B cell (primary cell): ENCODE data around the gene CASD1. TPM values are rescaled to one million over a fixed set of nuclear protein-coding genes. Genes with fewer than 3 reads are reported as not detected.

Experiments used
- ATAC-seq: fragments of 200-7000 bp; cut with Tn5 transposase; one replicate; pipeline ENCODE4 v1.10.0; 2021; ENCODE audit warnings: low read depth, mild to moderate bottlenecking, moderate number of reproducible peaks, moderate library complexity
- CTCF ChIA-PET: fragments of 350-600 bp; sonication (Branson Sonifier 250); formaldehyde crosslinking; loops from one replicate; lab custom pipeline; 2021; ENCODE audit warnings: antibody characterized with exemption, inconsistent platforms; lab: Charles Lee
- POLR2A ChIA-PET: fragments of 350-600 bp; sonication (Branson Sonifier 250); formaldehyde crosslinking; loops from one replicate; lab custom pipeline; 2021; ENCODE audit warnings: antibody characterized with exemption; lab: Charles Lee
- DNase-seq: peaks from one replicate; pipeline ENCODE4 v3.0.0; 2013
- H2AFZ ChIP-seq: 2 replicates; pipeline ENCODE4 v1.6.1; 2012; ENCODE audit warnings: mild to moderate bottlenecking, low read depth, low read length; ENCODE audit not compliant: insufficient read depth, poor library complexity, severe bottlenecking
- H3K27ac ChIP-seq, 2 donors: 1 replicate in 1 of 2; 2 replicates in 1 of 2; pipeline ENCODE4 v1.5.1; 2012 to 2013; ENCODE audit warnings: low read length in 2 of 2, mild to moderate bottlenecking in 2 of 2, moderate library complexity in 1 of 2
- H3K27me3 ChIP-seq, 4 experiments: fragments of 200-600 bp in 1 of 4; sonication (generic) in 1 of 4; replicated peaks in 1 of 4; 1 replicate in 2 of 4; 2 replicates in 2 of 4; pipeline versions ENCODE4 v1.6.1 to v1.7.0; 2013 to 2016; ENCODE audit warnings: low read length in 3 of 4, mild to moderate bottlenecking in 2 of 4, mixed read lengths in 1 of 4, moderate library complexity in 1 of 4; ENCODE audit not compliant: insufficient read depth in 4 of 4, control insufficient read depth in 3 of 4; ENCODE audit errors: control extremely low read depth in 1 of 4
- H3K36me3 ChIP-seq, 2 experiments: replicated peaks in 1 of 2; 1 replicate in 1 of 2; 2 replicates in 1 of 2; pipeline versions ENCODE4 v1.6.1 to v1.7.1; 2013; ENCODE audit warnings: low read length in 1 of 2; ENCODE audit not compliant: insufficient read depth in 2 of 2, control insufficient read depth in 1 of 2; ENCODE audit errors: control extremely low read depth in 1 of 2, extremely low read depth in 1 of 2
- H3K4me1 ChIP-seq, 2 donors: fragments of 200-600 bp in 1 of 2; sonication (generic) in 1 of 2; 1 replicate in 1 of 2; 2 replicates in 1 of 2; pipeline versions ENCODE4 v1.5.1 to v1.6.1; 2013 to 2017; ENCODE audit warnings: low read length in 2 of 2; ENCODE audit not compliant: control insufficient read depth in 2 of 2, insufficient read depth in 2 of 2
- H3K4me2 ChIP-seq: replicated peaks from 2 replicates; pipeline ENCODE3; 2012; ENCODE audit warnings: mild to moderate bottlenecking, low read depth, low read length; ENCODE audit not compliant: poor library complexity, severe bottlenecking
- H3K4me3 ChIP-seq, 5 experiments: fragments of 200-600 bp in 1 of 5; sonication (generic) in 1 of 5; 1 replicate in 3 of 5; 2 replicates in 2 of 5; pipeline versions ENCODE4 v1.5.1 to v1.7.0; 2011 to 2016; ENCODE audit warnings: low read length in 4 of 5, mild to moderate bottlenecking in 4 of 5, low read depth in 2 of 5, control low read depth in 1 of 5, moderate library complexity in 1 of 5; ENCODE audit not compliant: insufficient read depth in 1 of 5; ENCODE audit errors: control extremely low read depth in 1 of 5, extremely low read depth in 1 of 5
- H3K79me2 ChIP-seq: fragments of 200-600 bp; sonication (generic); one replicate; pipeline ENCODE4 v1.6.0; 2016; ENCODE audit warnings: low read length; ENCODE audit not compliant: control insufficient read depth, insufficient read depth
- H3K9ac ChIP-seq: fragments of 200-600 bp; sonication (generic); 2 replicates; pipeline ENCODE4 v1.6.1; 2017; ENCODE audit warnings: mild to moderate bottlenecking, low read length, moderate library complexity
- H3K9me3 ChIP-seq, 3 donors: one replicate each; pipeline versions ENCODE4 v1.6.1 to v1.7.1; 2013; ENCODE audit warnings: low read length in 2 of 3; ENCODE audit not compliant: control insufficient read depth in 2 of 3, insufficient read depth in 1 of 3; ENCODE audit errors: control extremely low read depth in 1 of 3
- H4K20me1 ChIP-seq: 2 replicates; pipeline ENCODE4 v1.6.0; 2012; ENCODE audit warnings: mild to moderate bottlenecking, low read length; ENCODE audit not compliant: insufficient read depth, control insufficient read depth, poor library complexity, severe bottlenecking
- H3K27ac Mint-ChIP-seq: one replicate; pipeline ENCODE4 v1.8.0; 2021; ENCODE audit warnings: mixed read lengths
- H3K27me3 Mint-ChIP-seq: one replicate; pipeline ENCODE4 v1.8.0; 2021; ENCODE audit warnings: mixed read lengths
- H3K4me1 Mint-ChIP-seq: one replicate; pipeline ENCODE4 v1.8.0; 2021; ENCODE audit warnings: mixed read lengths
- H3K4me3 Mint-ChIP-seq: one replicate; pipeline ENCODE4 v1.8.0; 2021; ENCODE audit warnings: mixed read lengths
- H3K9me3 Mint-ChIP-seq: one replicate; pipeline ENCODE4 v1.8.0; 2022; ENCODE audit warnings: mixed read lengths; ENCODE audit not compliant: insufficient read depth
- EZH2 ChIP-seq: IDR thresholded peaks from 2 replicates; pipeline ENCODE4 v1.6.1; 2012; ENCODE audit warnings: borderline replicate concordance, low read depth, mild to moderate bottlenecking, moderate library complexity, low read length; ENCODE audit not compliant: insufficient read depth, poor library complexity, severe bottlenecking
- WGBS: methylation state at CpG from one replicate; pipeline ENCODE4 v1.1.5; 2013; ENCODE audit warnings: missing lambda C conversion rate; ENCODE audit not compliant: insufficient coverage; 5-methylcytosine and 5-hydroxymethylcytosine counted together
- intact Hi-C: fragments of 100-400 bp; cut with micrococcal nuclease; formaldehyde crosslinking; loops from one replicate; pipeline ENCODE4 v1.10.0; 2022
- polyA plus RNA-seq: library from polyadenylated mRNA; depleted of rRNA; stranded (reverse); fragments of >200 nt; gene quantifications from 2 replicates; pipeline ENCODE4 v1.2.3, GENCODE V29; 2012
- total RNA-seq, 2 donors: library from RNA; stranded (reverse); fragments of 120-200 nt in 1 of 2; gene quantifications; 1 replicate in 1 of 2; 2 replicates in 1 of 2; pipeline versions ENCODE4 v1.2.3 to v1.2.4, GENCODE V29; 2013 to 2022
- TF ChIP-seq, protein P1 (sequence below): fragments of 200-600 bp; IDR thresholded peaks from one replicate; pipeline ENCODE4 v1.8.0; 2022; ENCODE audit warnings: antibody characterized with exemption, mild to moderate bottlenecking

The CASD1 gene
- total and polyA plus RNA-seq, 2 donors (not counting 1 experiment from before 2014, with no cell fraction given): 9.2 to 47.9 TPM

DNA sequence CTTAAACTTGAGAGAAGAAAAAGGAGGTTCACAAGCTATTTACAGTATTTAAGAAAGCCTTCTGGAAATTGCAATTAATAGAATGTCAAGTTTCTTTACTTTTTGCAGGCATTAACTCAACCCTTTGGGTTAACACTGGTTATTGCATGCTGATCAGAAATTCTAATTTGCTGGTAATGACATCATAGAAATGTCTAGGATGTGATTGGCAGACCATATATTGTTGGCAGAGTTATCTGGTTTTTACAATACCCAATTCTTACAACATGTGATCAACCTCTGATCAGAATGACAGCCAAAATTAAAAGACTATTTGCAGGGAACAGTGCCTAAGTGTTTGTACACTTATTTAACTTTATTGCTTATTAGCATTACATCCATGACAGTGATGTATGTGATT, 1.6 kb upstream of the CASD1 start:
- H3K27ac ChIP-seq: no peak overlapping the region
- H3K4me1 ChIP-seq: peaks cover 18 to 20% of the 10 kb centered on the region in 2 donors
- Mint-ChIP-seq H3K27ac (no peak overlapping the region), H3K4me1 (peaks cover 33% of the 10 kb centered on the region), H3K9me3 (no peaks in the 10 kb centered on the region), H3K4me3 (peak overlapping the region; percentile 29), H3K27me3 (no peaks in the 10 kb centered on the region)
- H3K4me3 ChIP-seq: no peak overlapping the region
- no peak overlapping the region for H3K9ac ChIP-seq
- H3K79me2 ChIP-seq: peaks cover 47% of the 10 kb centered on the region
- ChIA-PET POLR2A (no interaction called here), CTCF (no interaction called here)
- intact Hi-C loops: loop anchor here (5.0 to 10.0 kb wide), 2 partner anchors 1273 to 1814 kb away; partner anchors contain the start of genes SLC25A13 and VPS50
- H4K20me1 ChIP-seq: no peaks in the 10 kb centered on the region
- no peaks in the 10 kb centered on the region for H3K36me3 ChIP-seq
- H3K27me3 ChIP-seq: no peaks in the 10 kb centered on the region
- H3K4me2 ChIP-seq: no peak overlapping the region
- no peaks in the 10 kb centered on the region for H3K9me3 ChIP-seq
- TF ChIP-seq EZH2: no peak
- TF ChIP-seq, protein P1, sequence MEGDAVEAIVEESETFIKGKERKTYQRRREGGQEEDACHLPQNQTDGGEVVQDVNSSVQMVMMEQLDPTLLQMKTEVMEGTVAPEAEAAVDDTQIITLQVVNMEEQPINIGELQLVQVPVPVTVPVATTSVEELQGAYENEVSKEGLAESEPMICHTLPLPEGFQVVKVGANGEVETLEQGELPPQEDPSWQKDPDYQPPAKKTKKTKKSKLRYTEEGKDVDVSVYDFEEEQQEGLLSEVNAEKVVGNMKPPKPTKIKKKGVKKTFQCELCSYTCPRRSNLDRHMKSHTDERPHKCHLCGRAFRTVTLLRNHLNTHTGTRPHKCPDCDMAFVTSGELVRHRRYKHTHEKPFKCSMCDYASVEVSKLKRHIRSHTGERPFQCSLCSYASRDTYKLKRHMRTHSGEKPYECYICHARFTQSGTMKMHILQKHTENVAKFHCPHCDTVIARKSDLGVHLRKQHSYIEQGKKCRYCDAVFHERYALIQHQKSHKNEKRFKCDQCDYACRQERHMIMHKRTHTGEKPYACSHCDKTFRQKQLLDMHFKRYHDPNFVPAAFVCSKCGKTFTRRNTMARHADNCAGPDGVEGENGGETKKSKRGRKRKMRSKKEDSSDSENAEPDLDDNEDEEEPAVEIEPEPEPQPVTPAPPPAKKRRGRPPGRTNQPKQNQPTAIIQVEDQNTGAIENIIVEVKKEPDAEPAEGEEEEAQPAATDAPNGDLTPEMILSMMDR: no peak
- no peak for DNase-seq
- ATAC-seq: no peak
- H2AFZ ChIP-seq: peak overlapping the region; percentile 99

DNA sequence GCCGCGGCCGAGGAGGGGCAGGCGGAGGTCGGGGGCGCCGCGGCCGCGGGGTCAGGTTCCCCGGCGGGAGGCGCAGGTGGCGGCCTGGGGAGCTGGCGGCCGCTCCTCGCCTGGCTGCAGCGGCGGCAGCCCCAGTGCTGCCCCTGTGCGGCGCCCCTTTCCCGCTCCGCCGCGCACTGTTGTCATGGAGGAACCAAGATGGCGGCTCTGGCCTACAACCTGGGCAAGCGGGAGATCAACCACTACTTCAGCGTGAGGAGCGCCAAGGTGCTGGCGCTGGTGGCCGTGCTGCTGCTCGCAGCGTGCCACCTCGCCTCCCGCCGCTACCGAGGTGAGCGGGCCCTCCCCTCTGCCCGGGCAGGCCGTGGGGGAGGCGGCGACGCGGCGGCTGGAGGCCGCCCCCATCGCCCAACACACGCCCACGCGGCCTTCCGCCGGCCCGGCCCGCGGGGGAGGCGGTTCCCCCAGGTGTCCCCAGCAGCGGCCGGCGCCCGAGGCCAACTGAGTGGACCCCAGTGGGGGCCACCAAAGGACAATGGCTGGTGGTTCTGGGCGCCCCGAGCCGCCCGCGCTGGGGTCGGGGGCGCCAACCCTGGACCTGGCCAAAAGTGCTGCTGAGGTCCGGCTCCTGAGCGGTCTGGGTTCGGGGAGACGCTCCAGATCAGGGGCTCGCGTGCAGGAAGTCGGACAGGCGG, 425 bp downstream of the CASD1 start:
- TF ChIP-seq, protein P1: peak; percentile 5
- no peak for TF ChIP-seq EZH2
- H3K4me1 Mint-ChIP-seq: peaks cover 46% of the 10 kb centered on the region

More for the DNA sequence above, 425 bp downstream of the CASD1 start:
- intact Hi-C loops: loop anchor here (1.0 to 10.0 kb wide), 5 partner anchors 46 to 1812 kb away; partner anchors contain the start of genes SLC25A13 and VPS50
- H3K79me2 ChIP-seq: peaks cover 60% of the 10 kb centered on the region
- peaks cover 18 to 20% of the 10 kb centered on the region in 2 donors for H3K4me1 ChIP-seq
- Mint-ChIP-seq H3K9me3 (no peaks in the 10 kb centered on the region), H3K27ac (peak overlapping the region; percentile 93), H3K4me3 (peak overlapping the region; percentile 88), H3K27me3 (no peaks in the 10 kb centered on the region)
- H3K4me2 ChIP-seq: peak overlapping the region; percentile 85
- H4K20me1 ChIP-seq: no peaks in the 10 kb centered on the region
- H3K9ac ChIP-seq: peak overlapping the region; percentile 82
- DNase-seq (peak; percentile 88), ATAC-seq (peak; percentile 76)
- peak overlapping the region; percentile 77 to 92 for H3K27ac ChIP-seq
- POLR2A ChIA-PET: interaction anchor here (1.0 kb wide), 1 partner anchor 10 kb away, joined by 3 read pairs; no protein-coding TSS in a partner anchor
- H3K27me3 ChIP-seq: no peaks in the 10 kb centered on the region
- no peaks in the 10 kb centered on the region for H3K9me3 ChIP-seq
- peak overlapping the region; percentile 99 for H2AFZ ChIP-seq
- under 1% methylated on average over 75 of the region's 75 CpGs for WGBS
- peak overlapping the region; percentile 31 to 80 (median 73) for H3K4me3 ChIP-seq
- H3K36me3 ChIP-seq: no peaks in the 10 kb centered on the region
- CTCF ChIA-PET: interaction anchor here (1.0 kb wide), 1 partner anchor 60 kb away, joined by 6 read pairs; no protein-coding TSS in a partner anchor
